ENCODE measurements around the gene SEMG2.

The SEMG2 gene

GRCh38 chr20:45229264-45230056 lies 8.3 kb downstream of the SEMG2 start:
- Histone ChIP-seq H3K9me3 (replicated peaks in 1 of 2; ENCODE audit: control insufficient read depth in 2 of 2, insufficient read depth in 1 of 2, low read depth in 1 of 2, low read length in 2 of 2) (no peaks in the 10 kb centered on the region), H3K4me2 (ENCODE audit: insufficient read depth, low read length, poor library complexity, severe bottlenecking) (no peak overlapping the region), H2BK12ac (ENCODE audit: low read length) (no peak overlapping the region), H4K8ac (ENCODE audit: low read depth, low read length) (no peak overlapping the region), H3K4me3 (ENCODE audit: low read length in 2 of 2) (no peak overlapping the region), H3K14ac (ENCODE audit: low read length) (no peak overlapping the region), H2AFZ (ENCODE audit: low read length) (no peak overlapping the region), H3K27me3 (ENCODE audit: control insufficient read depth in 3 of 3, insufficient read depth in 3 of 3, low read depth in 1 of 3, low read length in 3 of 3) (peaks cover 0 to 11% (median 0%) of the 10 kb centered on the region in 3 experiments), H3K9ac (ENCODE audit: low read depth, low read length, poor library complexity) (peak overlapping the region; percentile 10), H2BK15ac (ENCODE audit: low read length) (no peak overlapping the region), H3K18ac (ENCODE audit: low read length) (peak overlapping the region; percentile 59), H3K79me1 (ENCODE audit: low read depth, low read length) (no peaks in the 10 kb centered on the region), H3K27ac (replicated peaks; ENCODE audit: low read length) (no peak overlapping the region), H3K4ac (ENCODE audit: low read length) (no peak overlapping the region), H3K4me1 (ENCODE audit: control insufficient read depth in 2 of 2, insufficient read depth in 1 of 2, low read depth in 1 of 2, low read length in 2 of 2) (no peaks in the 10 kb centered on the region), H2AK5ac (ENCODE audit: low read depth, low read length) (no peak overlapping the region), H2BK5ac (ENCODE audit: low read length) (no peak overlapping the region), H4K91ac (ENCODE audit: low read depth, low read length, poor library complexity) (no peak overlapping the region), H3K23ac (ENCODE audit: low read depth, low read length, poor library complexity) (no peak overlapping the region), H2BK120ac (ENCODE audit: low read depth, low read length) (no peak overlapping the region), H3K36me3 (replicated peaks in 1 of 2; ENCODE audit: control insufficient read depth in 2 of 2, insufficient read depth in 2 of 2, low read length in 2 of 2) (no peaks in the 10 kb centered on the region)
- no CpG with 5 or more reads among the region's 18 CpGs for WGBS, 2 donors (ENCODE audit: extremely low coverage in 2 of 2, insufficient read length in 2 of 2, insufficient replicate concordance in 1 of 2)
- DNase-seq (ENCODE audit: low spot score), result no peak

GRCh38 chr20:45230631-45231030 lies 9.5 kb downstream of the SEMG2 start:
- Histone ChIP-seq H2AFZ (ENCODE audit: low read length) (peak overlapping the region; percentile 22), H3K18ac (ENCODE audit: low read length) (no peak overlapping the region), H3K4me1 (ENCODE audit: control insufficient read depth in 2 of 2, insufficient read depth in 1 of 2, low read depth in 1 of 2, low read length in 2 of 2) (no peaks in the 10 kb centered on the region), H3K23ac (ENCODE audit: low read depth, low read length, poor library complexity) (no peak overlapping the region), H3K36me3 (replicated peaks in 1 of 2; ENCODE audit: control insufficient read depth in 2 of 2, insufficient read depth in 2 of 2, low read length in 2 of 2) (no peaks in the 10 kb centered on the region), H3K4me2 (ENCODE audit: insufficient read depth, low read length, poor library complexity, severe bottlenecking) (no peak overlapping the region), H3K14ac (ENCODE audit: low read length) (no peak overlapping the region), H3K9ac (ENCODE audit: low read depth, low read length, poor library complexity) (no peak overlapping the region), H3K4me3 (ENCODE audit: low read length in 2 of 2) (no peak overlapping the region), H2BK5ac (ENCODE audit: low read length) (no peak overlapping the region), H2BK120ac (ENCODE audit: low read depth, low read length) (no peak overlapping the region), H3K9me3 (replicated peaks in 1 of 2; ENCODE audit: control insufficient read depth in 2 of 2, insufficient read depth in 1 of 2, low read depth in 1 of 2, low read length in 2 of 2) (peaks cover 0 to 2% of the 10 kb centered on the region in 2 donors), H3K27me3 (ENCODE audit: control insufficient read depth in 3 of 3, insufficient read depth in 3 of 3, low read depth in 1 of 3, low read length in 3 of 3) (peaks cover 0 to 11% (median 0%) of the 10 kb centered on the region in 3 experiments), H3K4ac (ENCODE audit: low read length) (no peak overlapping the region), H3K79me1 (ENCODE audit: low read depth, low read length) (no peaks in the 10 kb centered on the region), H3K27ac (replicated peaks; ENCODE audit: low read length) (no peak overlapping the region), H4K91ac (ENCODE audit: low read depth, low read length, poor library complexity) (no peak overlapping the region), H4K8ac (ENCODE audit: low read depth, low read length) (no peak overlapping the region), H2BK15ac (ENCODE audit: low read length) (no peak overlapping the region), H2BK12ac (ENCODE audit: low read length) (no peak overlapping the region), H2AK5ac (ENCODE audit: low read depth, low read length) (no peak overlapping the region)
- DNase-seq (ENCODE audit: low spot score), result no peak
- no CpG with 5 or more reads among the region's 9 CpGs for WGBS, 2 donors (ENCODE audit: extremely low coverage in 2 of 2, insufficient read length in 2 of 2, insufficient replicate concordance in 1 of 2)

DNA sequence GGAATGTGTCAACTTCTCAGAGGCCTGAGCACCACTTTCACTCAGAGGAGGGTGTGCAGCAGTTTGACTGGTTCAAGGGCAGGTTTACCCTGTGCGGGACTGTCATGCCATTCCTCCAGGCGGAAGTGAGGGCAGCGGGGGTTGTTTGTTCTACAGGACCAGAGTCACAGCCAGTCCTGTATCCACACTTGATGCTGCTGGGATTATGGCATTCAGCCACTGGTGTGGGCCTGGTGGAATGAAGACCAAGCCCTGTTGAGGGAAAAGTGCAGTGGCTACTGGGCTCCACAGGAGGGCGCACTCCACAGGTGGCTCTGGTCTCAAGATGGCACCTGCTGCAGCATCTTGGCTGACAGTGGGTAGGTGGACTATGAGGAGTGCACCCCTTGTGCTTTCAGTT lies 14.8 kb downstream of the SEMG2 start:
- Histone ChIP-seq H2BK5ac (ENCODE audit: low read length) (no peak overlapping the region), H3K27me3 (ENCODE audit: control insufficient read depth in 3 of 3, insufficient read depth in 3 of 3, low read depth in 1 of 3, low read length in 3 of 3) (peaks cover 0 to 5% (median 0%) of the 10 kb centered on the region in 3 experiments), H3K18ac (ENCODE audit: low read length) (no peak overlapping the region), H3K9ac (ENCODE audit: low read depth, low read length, poor library complexity) (no peak overlapping the region), H2BK120ac (ENCODE audit: low read depth, low read length) (no peak overlapping the region), H4K91ac (ENCODE audit: low read depth, low read length, poor library complexity) (no peak overlapping the region), H3K14ac (ENCODE audit: low read length) (no peak overlapping the region), H2BK15ac (ENCODE audit: low read length) (no peak overlapping the region), H2AK5ac (ENCODE audit: low read depth, low read length) (no peak overlapping the region), H3K4ac (ENCODE audit: low read length) (no peak overlapping the region), H3K79me1 (ENCODE audit: low read depth, low read length) (no peaks in the 10 kb centered on the region), H3K27ac (replicated peaks; ENCODE audit: low read length) (no peak overlapping the region), H2AFZ (ENCODE audit: low read length) (no peak overlapping the region), H4K8ac (ENCODE audit: low read depth, low read length) (no peak overlapping the region), H3K36me3 (replicated peaks in 1 of 2; ENCODE audit: control insufficient read depth in 2 of 2, insufficient read depth in 2 of 2, low read length in 2 of 2) (no peaks in the 10 kb centered on the region), H3K4me2 (ENCODE audit: insufficient read depth, low read length, poor library complexity, severe bottlenecking) (no peak overlapping the region), H2BK12ac (ENCODE audit: low read length) (no peak overlapping the region), H3K9me3 (replicated peaks in 1 of 2; ENCODE audit: control insufficient read depth in 2 of 2, insufficient read depth in 1 of 2, low read depth in 1 of 2, low read length in 2 of 2) (peaks cover 0 to 2% of the 10 kb centered on the region in 2 donors), H3K4me1 (ENCODE audit: control insufficient read depth in 2 of 2, insufficient read depth in 1 of 2, low read depth in 1 of 2, low read length in 2 of 2) (no peaks in the 10 kb centered on the region), H3K4me3 (ENCODE audit: low read length in 2 of 2) (no peak overlapping the region), H3K23ac (ENCODE audit: low read depth, low read length, poor library complexity) (no peak overlapping the region)
- WGBS, 2 donors (ENCODE audit: extremely low coverage in 2 of 2, insufficient read length in 2 of 2, insufficient replicate concordance in 1 of 2), result no CpG with 5 or more reads among the region's 4 CpGs
- no peak for DNase-seq (ENCODE audit: low spot score)

DNA sequence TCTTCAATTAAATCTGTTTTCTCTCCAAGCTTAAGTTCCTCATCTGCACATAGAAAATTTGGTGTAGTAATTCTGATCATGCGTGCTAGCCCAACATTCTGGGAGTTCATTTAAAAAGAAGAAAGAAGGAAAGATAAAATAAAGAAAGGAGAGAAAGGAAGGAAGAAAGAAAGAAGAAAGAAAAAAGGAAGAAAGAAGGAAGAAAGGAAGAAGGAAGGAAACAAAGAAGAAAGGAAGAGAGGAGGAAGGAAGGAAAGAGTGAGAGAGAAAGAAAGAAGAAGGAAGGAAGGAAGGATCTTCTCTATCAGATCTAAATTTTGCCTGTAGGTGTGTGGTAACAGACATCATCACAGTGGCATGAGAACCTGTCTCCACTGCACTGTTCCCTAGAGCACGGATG lies 17.0 kb downstream of the SEMG2 start:
- H3K27ac ChIP-seq (replicated peaks; ENCODE audit: low read length), result no peak overlapping the region
- no peaks in the 10 kb centered on the region for H3K79me1 ChIP-seq (ENCODE audit: low read depth, low read length)
- no peak overlapping the region for H2AK5ac ChIP-seq (ENCODE audit: low read depth, low read length)
- H3K14ac ChIP-seq (ENCODE audit: low read length), result no peak overlapping the region
- H3K4me2 ChIP-seq (ENCODE audit: insufficient read depth, low read length, poor library complexity, severe bottlenecking), result no peak overlapping the region
- no peak overlapping the region for H2AFZ ChIP-seq (ENCODE audit: low read length)
- WGBS, 2 donors (ENCODE audit: extremely low coverage in 2 of 2, insufficient read length in 2 of 2, insufficient replicate concordance in 1 of 2), result no CpG with 5 or more reads among the region's 2 CpGs
- no peak overlapping the region for H2BK5ac ChIP-seq (ENCODE audit: low read length)
- H3K4me1 ChIP-seq (ENCODE audit: control insufficient read depth in 2 of 2, insufficient read depth in 1 of 2, low read depth in 1 of 2, low read length in 2 of 2), result no peaks in the 10 kb centered on the region
- no peak for DNase-seq (ENCODE audit: low spot score)
- H3K9me3 ChIP-seq (replicated peaks in 1 of 2; ENCODE audit: control insufficient read depth in 2 of 2, insufficient read depth in 1 of 2, low read depth in 1 of 2, low read length in 2 of 2), result peaks cover 0 to 2% of the 10 kb centered on the region in 2 donors
- no peaks in the 10 kb centered on the region for H3K36me3 ChIP-seq (replicated peaks in 1 of 2; ENCODE audit: control insufficient read depth in 2 of 2, insufficient read depth in 2 of 2, low read length in 2 of 2)
- no peaks in the 10 kb centered on the region for H3K27me3 ChIP-seq (ENCODE audit: control insufficient read depth in 3 of 3, insufficient read depth in 3 of 3, low read depth in 1 of 3, low read length in 3 of 3)
- H2BK15ac ChIP-seq (ENCODE audit: low read length), result no peak overlapping the region
- no peak overlapping the region for H2BK120ac ChIP-seq (ENCODE audit: low read depth, low read length)
- H3K4me3 ChIP-seq (ENCODE audit: low read length in 2 of 2), result no peak overlapping the region
- no peak overlapping the region for H3K18ac ChIP-seq (ENCODE audit: low read length)
- no peak overlapping the region for H2BK12ac ChIP-seq (ENCODE audit: low read length)
- H3K23ac ChIP-seq (ENCODE audit: low read depth, low read length, poor library complexity), result no peak overlapping the region
- H4K8ac ChIP-seq (ENCODE audit: low read depth, low read length), result no peak overlapping the region
- no peak overlapping the region for H3K9ac ChIP-seq (ENCODE audit: low read depth, low read length, poor library complexity)
- H4K91ac ChIP-seq (ENCODE audit: low read depth, low read length, poor library complexity), result no peak overlapping the region
- no peak overlapping the region for H3K4ac ChIP-seq (ENCODE audit: low read length)

Data from neuronal stem cell (in vitro differentiated cells).